Stimulated activated naive CD8-positive, alpha-beta T cell treated with anti-CD3 and anti-CD28 coated beads, Interleukin-15, Interleukin-2, amounts not matched to agents 100 ng/mL and 50 ng/mL, for 24 hours (primary cell): ENCODE data around the gene VPS26B.
"Not testable (repeated sequence)": the region's sequence is repeated elsewhere in the genome, so short reads cannot be mapped to it uniquely, and the experiment has no call there.

Source experiments
- H3K27ac Mint-ChIP-seq: one replicate; pipeline ENCODE4 v1.8.0; 2021; ENCODE audit warnings: mild to moderate bottlenecking, mixed read lengths
- H3K27me3 Mint-ChIP-seq: one replicate; pipeline ENCODE4 v1.8.0; 2021; ENCODE audit warnings: mixed read lengths
- H3K36me3 Mint-ChIP-seq: one replicate; pipeline ENCODE4 v1.8.0; 2021; ENCODE audit warnings: low read depth, mixed read lengths
- H3K4me1 Mint-ChIP-seq: one replicate; pipeline ENCODE4 v1.8.0; 2021; ENCODE audit warnings: low read depth, mixed read lengths
- H3K4me3 Mint-ChIP-seq: one replicate; pipeline ENCODE4 v1.8.0; 2021; ENCODE audit warnings: mild to moderate bottlenecking, mixed read lengths
- H3K9me3 Mint-ChIP-seq: one replicate; pipeline ENCODE4 v1.8.0; 2021; ENCODE audit warnings: mixed read lengths

Gene VPS26B

DNA sequence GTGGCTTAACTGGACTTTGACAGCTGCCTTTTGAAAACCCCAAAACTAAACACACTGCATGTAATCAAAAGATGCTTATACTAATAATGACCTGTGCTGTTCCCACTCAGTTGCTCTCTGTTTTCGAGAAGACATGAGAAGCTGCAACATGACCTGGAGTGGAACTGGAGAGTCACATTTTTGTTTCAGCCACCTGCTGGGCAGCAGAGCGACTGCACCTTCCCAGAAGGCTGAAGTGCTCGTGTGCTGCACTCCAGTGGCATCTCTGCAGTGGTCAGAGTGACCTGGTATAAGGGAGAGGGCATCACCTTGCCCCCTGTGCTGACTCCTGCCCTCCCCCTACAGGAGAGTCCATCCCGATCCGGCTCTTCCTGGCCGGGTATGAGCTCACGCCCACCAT lies 20.1 kb downstream of the VPS26B start:
- Mint-ChIP-seq H3K4me1 (no peaks in the 10 kb centered on the region), H3K36me3 (peaks cover 48% of the 10 kb centered on the region), H3K4me3 (no peak overlapping the region), H3K27ac (no peak overlapping the region), H3K9me3 (no peaks in the 10 kb centered on the region), H3K27me3 (no peaks in the 10 kb centered on the region)

- Mint-ChIP-seq H3K9me3 (no peaks in the 10 kb centered on the region), H3K36me3 (peaks cover 48% of the 10 kb centered on the region), H3K4me3 (no peak overlapping the region), H3K27ac (no peak overlapping the region), H3K27me3 (no peaks in the 10 kb centered on the region), H3K4me1 (no peaks in the 10 kb centered on the region)
These were observed 21.0 kb downstream of the VPS26B start for GRCh38 chr11:134245434-134245833.

GRCh38 chr11:134246100-134246499 lies 21.6 kb downstream of the VPS26B start:
- Mint-ChIP-seq H3K9me3 (no peaks in the 10 kb centered on the region), H3K27ac (no peak overlapping the region), H3K4me1 (no peaks in the 10 kb centered on the region), H3K36me3 (peaks cover 48% of the 10 kb centered on the region), H3K27me3 (no peaks in the 10 kb centered on the region), H3K4me3 (no peak overlapping the region)

DNA sequence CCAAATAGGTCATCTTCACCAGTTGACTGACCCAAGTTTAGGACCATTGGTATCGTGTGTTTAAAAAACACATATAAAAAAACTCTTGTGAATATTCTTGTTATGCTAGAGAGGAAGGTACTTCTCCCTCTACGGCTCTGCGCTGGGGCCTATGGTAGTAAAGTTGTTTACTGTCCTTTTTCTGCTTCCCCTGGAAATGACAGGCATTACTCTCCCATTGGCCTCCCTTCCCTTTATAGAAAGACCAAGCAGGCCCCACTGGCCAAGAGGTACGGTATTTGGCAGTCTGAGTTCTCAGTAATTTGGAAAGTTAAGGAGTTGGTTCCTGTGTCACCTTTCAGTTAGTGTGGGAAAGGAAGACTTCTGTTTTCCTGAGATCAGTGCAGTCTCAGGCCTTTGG lies 22.2 kb downstream of the VPS26B start:
- Mint-ChIP-seq H3K27ac (no peak overlapping the region), H3K27me3 (no peaks in the 10 kb centered on the region), H3K9me3 (no peaks in the 10 kb centered on the region), H3K4me3 (no peak overlapping the region), H3K4me1 (peaks cover 3% of the 10 kb centered on the region), H3K36me3 (peaks cover 48% of the 10 kb centered on the region)

GRCh38 chr11:134248910-134249480 lies 24.5 kb downstream of the VPS26B start:
- no peaks in the 10 kb centered on the region for H3K27me3 Mint-ChIP-seq
- H3K36me3 Mint-ChIP-seq: peaks cover 35% of the 10 kb centered on the region
- peaks cover 16% of the 10 kb centered on the region for H3K4me1 Mint-ChIP-seq
- no peak overlapping the region for H3K4me3 Mint-ChIP-seq
- peak overlapping the region; percentile 77 for H3K27ac Mint-ChIP-seq
- H3K9me3 Mint-ChIP-seq: no peaks in the 10 kb centered on the region

GRCh38 chr11:134250246-134250645 lies 25.8 kb downstream of the VPS26B start:
- no peaks in the 10 kb centered on the region for H3K27me3 Mint-ChIP-seq
- no peak overlapping the region for H3K27ac Mint-ChIP-seq
- no peaks in the 10 kb centered on the region for H3K9me3 Mint-ChIP-seq
- H3K4me3 Mint-ChIP-seq: no peak overlapping the region
- peaks cover 26% of the 10 kb centered on the region for H3K4me1 Mint-ChIP-seq
- H3K36me3 Mint-ChIP-seq: peaks cover 27% of the 10 kb centered on the region

DNA sequence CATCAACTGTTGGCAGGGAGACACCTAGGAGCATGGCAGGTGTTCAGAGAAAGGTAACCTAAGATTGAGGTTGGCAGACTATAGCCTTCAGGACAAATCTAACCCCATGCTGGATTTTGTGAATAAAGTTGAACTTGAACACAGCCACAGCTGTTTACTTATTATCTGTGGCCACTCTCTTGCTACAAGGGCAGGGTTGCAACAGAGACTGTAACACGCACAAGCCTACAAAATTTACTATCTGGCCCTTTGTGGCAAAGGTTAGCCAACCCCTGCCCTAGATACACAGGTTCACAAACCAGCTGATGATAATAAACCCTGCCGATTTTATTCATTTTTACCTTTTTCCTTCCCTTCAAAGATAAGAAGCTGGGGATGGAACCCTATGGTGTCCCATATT lies 26.2 kb downstream of the VPS26B start:
- Mint-ChIP-seq H3K4me3 (no peak overlapping the region), H3K36me3 (peaks cover 27% of the 10 kb centered on the region), H3K4me1 (peaks cover 30% of the 10 kb centered on the region), H3K9me3 (no peaks in the 10 kb centered on the region), H3K27ac (no peak overlapping the region), H3K27me3 (no peaks in the 10 kb centered on the region)

- peaks cover 32% of the 10 kb centered on the region for H3K4me1 Mint-ChIP-seq
- H3K4me3 Mint-ChIP-seq: peak overlapping the region; percentile 98
- no peaks in the 10 kb centered on the region for H3K27me3 Mint-ChIP-seq
- H3K36me3 Mint-ChIP-seq: peaks cover 21% of the 10 kb centered on the region
- H3K9me3 Mint-ChIP-seq: no peaks in the 10 kb centered on the region
- peak overlapping the region; percentile 92 for H3K27ac Mint-ChIP-seq
These were observed 28.1 kb downstream of the VPS26B start for GRCh38 chr11:134252346-134253187.

- H3K9me3 Mint-ChIP-seq: no peaks in the 10 kb centered on the region
- peak within 1 kb of the TSS; percentile 98 for H3K4me3 Mint-ChIP-seq
- H3K4me1 Mint-ChIP-seq: peaks cover 32% of the 10 kb centered on the region
- H3K27me3 Mint-ChIP-seq: no peaks in the 10 kb centered on the region
- peaks cover 16% of the 10 kb centered on the region for H3K36me3 Mint-ChIP-seq
- H3K27ac Mint-ChIP-seq: peak within 1 kb of the TSS; percentile 92
These were observed 28.9 kb downstream of the VPS26B start, which contains the start of the genes ACAD8 and THYN1 for GRCh38 chr11:134253188-134253993. ACAD8 (plus strand) TSS chr11:134253568; CDS start chr11:134253601, 33 bp downstream. THYN1 (minus strand) TSS chr11:134253352; CDS start chr11:134252882, 470 bp downstream.

DNA sequence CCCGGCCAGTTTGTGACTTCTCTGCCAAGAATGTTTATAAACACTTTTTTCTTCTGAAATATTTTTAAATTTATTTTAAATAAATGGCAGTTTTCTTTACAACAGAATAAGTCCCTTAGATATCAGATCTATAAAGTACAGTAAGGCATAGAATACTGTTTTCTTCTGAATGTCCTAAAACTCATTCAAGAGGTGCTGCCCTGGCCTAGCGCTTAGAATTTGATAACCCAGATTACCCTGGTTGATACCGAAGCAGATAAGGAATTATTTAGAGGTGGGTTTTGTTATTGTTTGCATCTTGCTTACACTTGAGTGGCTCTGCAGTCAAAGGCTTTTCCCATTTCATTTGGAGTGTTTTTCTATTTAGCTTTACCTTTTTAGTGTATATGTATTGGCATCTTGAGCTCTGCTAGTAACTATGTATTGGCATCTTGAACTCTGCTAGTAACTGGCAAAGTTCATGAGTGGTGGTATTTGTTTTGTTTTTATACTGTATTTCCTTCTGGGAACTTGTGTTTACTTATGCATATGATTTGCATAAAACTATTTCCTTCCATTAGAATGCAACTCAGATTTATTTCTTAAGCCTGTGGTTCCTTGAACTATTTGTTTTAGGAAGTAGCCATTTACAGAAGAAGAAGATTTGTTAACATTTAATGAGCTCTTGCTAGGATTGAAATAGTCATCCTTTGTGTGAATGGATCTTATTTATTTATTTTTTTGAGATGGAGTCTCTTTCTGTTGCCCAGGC lies 30.1 kb downstream of the VPS26B start:
- peaks cover 32% of the 10 kb centered on the region for H3K4me1 Mint-ChIP-seq
- peak overlapping the region; percentile 98 for H3K4me3 Mint-ChIP-seq
- peaks cover 15% of the 10 kb centered on the region for H3K36me3 Mint-ChIP-seq
- H3K27ac Mint-ChIP-seq: no peak overlapping the region
- no peaks in the 10 kb centered on the region for H3K9me3 Mint-ChIP-seq
- no peaks in the 10 kb centered on the region for H3K27me3 Mint-ChIP-seq

- not testable (repeated sequence) for H3K27ac Mint-ChIP-seq, H3K4me3 Mint-ChIP-seq, H3K27me3 Mint-ChIP-seq, H3K9me3 Mint-ChIP-seq
- Mint-ChIP-seq H3K4me1 (peaks cover 32% of the 10 kb centered on the region), H3K36me3 (peaks cover 18% of the 10 kb centered on the region)
These were observed 30.7 kb downstream of the VPS26B start for GRCh38 chr11:134255184-134255561.

- no peak overlapping the region for H3K27ac Mint-ChIP-seq
- H3K36me3 Mint-ChIP-seq: peaks cover 26% of the 10 kb centered on the region
- no peaks in the 10 kb centered on the region for H3K9me3 Mint-ChIP-seq
- H3K27me3 Mint-ChIP-seq: no peaks in the 10 kb centered on the region
- H3K4me1 Mint-ChIP-seq: peaks cover 28% of the 10 kb centered on the region
- H3K4me3 Mint-ChIP-seq: no peak overlapping the region
These were observed 32.6 kb downstream of the VPS26B start for GRCh38 chr11:134257101-134257500.

DNA sequence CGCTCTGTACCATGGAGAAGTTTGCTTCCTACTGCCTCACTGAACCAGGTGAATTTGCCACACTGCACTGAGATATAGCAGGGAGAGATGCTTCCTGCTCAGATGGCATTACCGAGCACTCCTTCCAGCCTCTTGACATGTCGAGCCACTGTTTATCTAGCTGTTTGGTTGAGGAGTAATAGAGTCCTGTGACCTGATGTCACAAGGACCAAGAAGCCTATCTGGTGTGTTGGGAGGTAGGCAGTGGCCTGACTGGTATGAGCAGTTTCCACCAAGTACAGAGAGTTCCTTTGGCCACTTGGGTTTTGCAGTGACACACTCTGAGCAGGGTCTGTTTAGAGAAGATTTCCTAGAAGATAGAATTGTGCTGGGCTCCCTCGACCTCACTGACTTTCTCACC lies 34.1 kb downstream of the VPS26B start:
- Mint-ChIP-seq H3K4me3 (no peak overlapping the region), H3K27ac (no peak overlapping the region), H3K9me3 (no peaks in the 10 kb centered on the region), H3K4me1 (peaks cover 20% of the 10 kb centered on the region), H3K27me3 (no peaks in the 10 kb centered on the region), H3K36me3 (peaks cover 28% of the 10 kb centered on the region)

DNA sequence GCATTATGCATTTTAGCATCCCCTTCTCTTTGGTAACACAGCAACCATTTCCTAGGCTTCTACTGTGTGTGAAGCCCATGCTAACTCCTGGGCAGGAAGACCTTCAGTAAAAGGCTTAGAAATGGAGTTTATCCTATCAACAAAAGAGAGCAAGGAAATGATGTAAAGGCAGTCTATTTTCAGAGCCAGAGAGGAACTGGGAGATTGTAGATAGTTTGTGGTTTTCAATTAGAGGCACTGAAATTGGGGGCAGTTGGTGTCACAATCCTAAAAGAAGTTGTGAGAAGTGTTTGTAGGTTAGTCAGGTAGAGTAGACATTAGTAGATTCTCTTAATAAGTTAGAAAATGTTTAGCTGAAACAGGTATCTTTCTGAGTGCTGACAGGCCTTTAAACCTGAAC lies 36.0 kb downstream of the VPS26B start:
- Mint-ChIP-seq H3K27ac (no peak overlapping the region), H3K4me3 (no peak overlapping the region), H3K36me3 (peaks cover 30% of the 10 kb centered on the region), H3K27me3 (no peaks in the 10 kb centered on the region), H3K9me3 (no peaks in the 10 kb centered on the region), H3K4me1 (peaks cover 7% of the 10 kb centered on the region)
